HG03060 (cell line): ENCODE results near the gene COQ10A.
"Not testable (repeated sequence)": the region's sequence is repeated elsewhere in the genome, so short reads cannot be mapped to it uniquely, and the experiment has no call there.

Experiments used
- ATAC-seq: cut with Tn5 transposase; IDR thresholded peaks from one replicate; pipeline ENCODE4 v1.9.1; 2021; ENCODE audit warnings: low read depth, moderate number of reproducible peaks; ENCODE audit not compliant: unreplicated experiment

Gene COQ10A

GRCh38 chr12:56242986-56243385, 23.8 kb upstream of the COQ10A start:
- ATAC-seq: no peak

- ATAC-seq: no peak
Measured at GRCh38 chr12:56243731-56244181, 23.0 kb upstream of the COQ10A start.

DNA sequence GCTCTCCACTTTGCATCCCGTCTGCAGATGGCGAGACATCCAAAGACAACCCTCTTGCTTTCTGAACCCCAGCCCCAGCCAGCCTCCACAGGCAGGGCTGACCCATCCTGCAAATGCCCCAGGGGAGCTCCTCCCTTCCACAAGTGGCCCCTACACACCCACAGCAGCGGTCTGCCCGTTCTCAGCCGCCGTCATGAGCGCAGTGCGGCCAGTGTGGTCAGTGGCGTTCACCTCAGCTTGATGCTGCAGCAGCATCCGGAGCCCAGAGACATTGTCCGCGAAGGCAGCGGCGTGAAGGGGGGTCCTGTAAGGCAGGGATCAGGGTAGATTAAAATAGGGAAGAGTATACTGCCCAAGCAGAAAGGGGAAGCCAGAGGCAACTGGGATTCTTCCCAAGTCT, 22.2 kb upstream of the COQ10A start:
- ATAC-seq: no peak

GRCh38 chr12:56247923-56248322, 18.8 kb upstream of the COQ10A start:
- ATAC-seq: no peak

DNA sequence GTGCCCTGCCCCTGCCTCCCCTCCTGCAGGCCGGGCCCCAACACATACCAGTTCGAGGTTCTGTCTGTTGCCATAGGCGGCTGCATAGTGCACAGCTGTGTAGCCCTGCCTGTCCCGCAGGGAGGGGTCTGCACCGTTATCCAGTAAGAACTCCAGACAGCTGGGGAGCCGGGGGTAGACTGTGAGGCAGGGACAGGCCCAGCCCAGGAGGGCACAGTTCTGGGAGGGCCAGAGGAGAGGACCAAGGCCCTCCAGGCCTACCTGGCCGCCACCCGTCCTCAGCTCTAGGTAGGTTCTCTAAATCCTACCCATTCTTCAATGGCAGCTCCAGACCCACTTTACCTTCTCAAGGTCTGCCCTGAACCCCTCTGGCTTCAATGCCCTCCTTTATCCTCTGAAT, 18.0 kb upstream of the COQ10A start:
- ATAC-seq: no peak

DNA sequence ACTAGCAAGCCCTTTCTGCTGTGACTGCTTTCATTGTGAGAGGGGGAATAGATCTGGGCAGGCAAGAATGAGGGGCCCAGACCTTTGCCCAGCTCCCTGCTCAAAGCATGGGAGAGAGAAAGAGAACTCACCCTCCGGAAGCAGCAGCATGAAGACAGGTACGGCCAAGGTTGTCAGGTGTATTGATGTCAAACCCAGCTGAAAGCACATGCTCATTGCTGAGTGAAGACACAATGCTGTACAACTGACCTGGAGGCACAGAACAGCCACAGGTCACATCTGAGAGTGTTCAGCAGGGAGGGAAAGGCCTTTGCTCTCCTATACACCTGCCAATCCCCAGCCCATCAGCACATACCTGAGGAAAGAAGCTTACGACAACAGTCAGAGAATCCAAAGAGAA, 14.1 kb upstream of the COQ10A start:
- no peak for ATAC-seq

DNA sequence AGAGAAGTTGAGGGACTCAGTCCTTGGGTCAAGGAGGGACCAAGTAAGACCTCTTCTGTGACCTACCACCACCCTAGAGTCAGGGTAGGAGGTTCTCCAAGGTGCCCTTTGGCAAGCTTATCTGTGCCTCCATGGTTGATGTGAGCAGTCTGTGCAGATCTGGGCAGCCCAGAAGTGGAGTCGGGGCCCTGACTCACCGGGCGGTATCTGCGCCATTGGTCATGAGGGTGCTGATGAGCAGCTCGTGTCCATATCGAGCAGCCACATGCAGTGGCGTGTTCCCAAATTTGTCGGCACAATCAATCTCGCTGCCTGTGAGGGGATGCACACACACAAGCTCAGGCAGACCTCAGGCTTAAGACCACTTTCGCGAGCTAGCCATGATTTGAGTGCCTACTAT, 13.7 kb upstream of the COQ10A start:
- ATAC-seq: no peak

GRCh38 chr12:56255671-56256070, 11.1 kb upstream of the COQ10A start:
- no peak for ATAC-seq

GRCh38 chr12:56256326-56256960, 10.3 kb upstream of the COQ10A start:
- no peak for ATAC-seq

- ATAC-seq: no peak
Measured at GRCh38 chr12:56257071-56257470, 9.7 kb upstream of the COQ10A start.

- no peak for ATAC-seq
Measured at GRCh38 chr12:56257491-56258067, 9.2 kb upstream of the COQ10A start.

GRCh38 chr12:56258068-56258819, 8.5 kb upstream of the COQ10A start, which contains the start of gene ANKRD52:
Gene ANKRD52, minus strand, starts transcription at chr12:56258384. Its CDS starts 115 bp downstream, at chr12:56258269.
- ATAC-seq: peak; percentile 64

DNA sequence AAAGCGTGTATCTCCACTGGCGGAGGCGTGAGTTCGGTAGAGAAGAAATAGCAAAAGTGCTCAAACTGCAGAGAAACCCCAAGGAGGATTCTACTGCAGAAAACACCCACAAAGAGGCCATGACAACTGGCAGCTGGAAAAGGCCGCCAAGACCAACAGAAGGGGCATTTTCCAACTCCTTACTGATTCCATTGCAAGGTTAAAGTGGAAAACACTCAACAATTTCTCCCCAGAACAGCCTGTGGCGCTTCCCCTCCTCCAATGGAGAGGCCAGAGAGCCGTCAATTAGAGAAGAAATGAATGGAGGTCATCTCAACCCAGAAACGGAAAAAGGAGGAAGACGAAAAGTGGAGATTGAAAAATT, 7.9 kb upstream of the COQ10A start:
- ATAC-seq: no peak

- no peak for ATAC-seq
Measured at GRCh38 chr12:56260380-56260779, 6.4 kb upstream of the COQ10A start.

GRCh38 chr12:56260921-56261320, 5.8 kb upstream of the COQ10A start:
- no peak for ATAC-seq

DNA sequence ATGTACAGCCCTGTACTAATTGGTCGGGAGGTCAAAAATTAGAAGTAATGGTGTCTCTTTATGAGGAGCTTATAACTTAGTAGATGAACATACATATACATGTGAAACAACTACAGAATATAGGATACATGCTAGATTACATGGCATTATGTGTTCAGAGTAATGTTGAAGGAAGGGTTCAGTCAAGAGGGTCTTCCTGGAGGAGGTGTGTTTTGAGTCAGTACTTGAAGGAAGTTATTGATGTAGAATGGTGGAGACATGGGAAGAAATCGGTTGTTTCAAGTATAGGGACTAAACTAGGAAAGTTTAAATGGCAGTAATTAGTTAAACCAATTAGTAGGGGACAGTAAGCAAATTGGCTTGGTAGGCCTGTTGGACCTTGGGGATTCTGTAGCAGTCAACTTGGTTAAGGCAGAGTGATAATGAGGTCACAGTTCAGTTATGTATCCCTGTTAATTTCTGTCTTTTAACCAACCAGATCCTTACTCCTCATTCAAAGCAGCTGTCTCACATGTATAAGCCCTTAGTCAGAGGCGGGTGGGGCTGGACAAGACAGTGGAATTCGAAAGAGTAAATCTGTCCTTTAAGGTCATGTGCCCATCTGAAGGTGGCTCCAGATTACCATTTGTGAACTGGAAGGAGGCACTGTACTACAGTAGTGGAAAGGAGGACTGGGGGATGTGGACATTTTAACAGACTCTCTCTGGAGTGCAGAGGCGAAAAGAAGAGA, 5.1 kb upstream of the COQ10A start:
- no peak for ATAC-seq

DNA sequence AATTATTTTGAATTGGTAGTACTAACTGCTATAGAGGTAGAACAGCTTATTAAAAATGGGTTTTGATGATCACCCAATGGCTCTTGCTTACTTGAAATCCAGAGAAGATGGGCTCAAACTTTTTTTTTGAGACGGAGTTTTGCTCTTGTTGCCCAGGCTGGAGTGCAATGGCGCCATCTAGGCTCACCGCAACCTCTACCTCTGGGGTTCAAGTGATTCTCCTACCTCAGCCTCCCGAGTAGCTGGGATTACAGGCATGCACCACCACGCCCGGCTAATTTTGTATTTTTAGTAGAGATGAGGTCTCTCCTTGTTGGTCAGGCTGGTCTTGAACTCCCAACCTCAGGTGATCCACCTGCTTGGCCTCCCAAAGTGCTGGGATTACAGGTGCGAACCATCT, 3.8 kb upstream of the COQ10A start:
- ATAC-seq: not testable (repeated sequence)

DNA sequence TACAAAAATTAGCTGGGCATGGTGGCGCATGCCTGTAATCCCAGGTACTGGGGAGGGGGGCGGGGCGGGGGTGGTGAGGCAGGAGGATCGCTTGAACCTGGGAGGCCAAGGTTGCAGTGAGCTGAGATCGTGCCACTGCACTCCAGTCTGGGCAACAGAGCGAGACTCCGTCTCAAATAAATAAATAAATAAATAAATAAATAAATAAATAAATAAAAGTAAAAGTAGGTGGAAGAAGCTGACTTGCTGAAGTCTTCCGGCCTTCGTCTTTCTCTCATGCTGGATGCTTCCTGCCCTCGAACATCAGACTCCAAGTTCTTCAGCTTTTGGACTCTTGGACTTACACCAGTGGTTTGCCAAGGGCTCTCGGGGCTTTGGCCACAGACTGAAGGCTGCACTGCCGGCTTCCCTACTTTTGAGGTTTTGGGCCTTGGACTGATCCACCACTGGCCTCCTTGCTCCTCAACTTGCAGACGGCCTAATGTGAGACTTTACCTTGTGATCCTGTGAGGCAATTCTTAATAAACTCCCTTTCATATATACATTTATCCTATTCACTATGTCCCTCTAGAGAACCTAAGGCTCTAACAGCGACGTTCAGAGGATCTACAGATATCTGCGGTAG, 562 bp upstream of the COQ10A start:
- not testable (repeated sequence) for ATAC-seq

DNA sequence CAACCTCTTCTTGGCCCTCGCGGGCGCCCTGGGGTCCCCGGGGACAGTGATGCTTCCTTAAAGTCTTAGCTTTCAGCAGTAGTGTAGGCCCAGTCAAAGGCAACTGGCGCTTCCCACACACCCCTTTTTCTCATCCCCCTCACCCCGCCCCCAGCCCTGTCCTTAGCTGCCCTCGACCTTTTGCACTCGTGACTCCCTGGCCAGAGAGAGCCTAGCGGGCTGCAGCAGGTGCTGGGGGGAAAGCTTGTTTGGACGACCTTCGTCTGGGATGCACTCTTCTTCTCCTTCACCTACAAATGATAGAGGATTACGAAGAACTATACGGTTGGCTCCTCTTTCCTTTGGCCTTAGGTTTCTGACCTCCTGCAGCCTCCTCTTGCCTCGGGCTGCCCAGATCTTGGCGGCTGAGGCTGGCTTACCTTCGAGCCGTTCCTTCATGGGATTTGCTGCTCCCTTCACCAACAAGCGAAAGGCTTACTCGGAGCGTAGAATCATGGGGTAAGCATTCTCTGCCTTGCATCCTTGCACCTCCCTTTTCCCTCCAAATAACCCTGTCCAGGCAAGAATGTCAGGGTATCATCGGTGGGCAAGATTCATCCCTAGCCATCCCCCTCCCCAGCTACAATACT, 815 bp downstream of the COQ10A start:
- peak; percentile 14 for ATAC-seq

- ATAC-seq: no peak
Measured at GRCh38 chr12:56271031-56271430, 4.3 kb downstream of the COQ10A start.
